ENCODE measurements around the gene C19orf18. TPM values are rescaled to one million over a fixed set of nuclear protein-coding genes. Genes with fewer than 3 reads are reported as not detected.

Gene C19orf18
- total RNA-seq, 1 donor from 2014 or later, result not detected

DNA sequence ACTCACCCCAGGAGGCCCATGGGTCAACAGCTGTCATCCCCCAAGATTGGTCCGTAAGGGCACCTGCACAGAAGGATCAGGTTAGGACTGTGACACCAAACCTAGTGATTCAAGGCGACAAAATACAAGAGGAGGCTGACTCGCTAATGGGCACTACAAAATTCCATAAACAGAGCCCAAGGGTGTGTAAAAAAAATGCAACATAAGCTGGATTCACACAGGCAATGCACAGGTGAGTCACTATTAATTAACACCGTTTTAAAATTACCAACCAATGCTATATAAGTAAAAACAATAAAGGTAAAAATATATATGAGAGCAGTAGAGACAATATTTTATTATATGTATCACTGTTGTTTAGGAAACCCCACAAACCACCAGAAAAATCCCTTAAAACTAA lies 26.3 kb upstream of the C19orf18 start:
- no peak overlapping the region for H3K4me3 ChIP-seq (ENCODE audit: low read depth, low read length)
- no peak for DNase-seq (ENCODE audit: low read depth)
- no peak for TF ChIP-seq CTCF (conservative IDR thresholded peaks at IDR 0.05; ENCODE audit: low read depth, low read length)

GRCh38 chr19:57992841-57993240 lies 18.5 kb upstream of the C19orf18 start:
- DNase-seq (ENCODE audit: low read depth), result no peak
- no peak for TF ChIP-seq CTCF (conservative IDR thresholded peaks at IDR 0.05; ENCODE audit: low read depth, low read length)
- H3K4me3 ChIP-seq (ENCODE audit: low read depth, low read length), result no peak overlapping the region

GRCh38 chr19:57978586-57979289 lies 4.4 kb upstream of the C19orf18 start:
- no peak for TF ChIP-seq CTCF (conservative IDR thresholded peaks at IDR 0.05; ENCODE audit: low read depth, low read length)
- no peak overlapping the region for H3K4me3 ChIP-seq (ENCODE audit: low read depth, low read length)
- DNase-seq (ENCODE audit: low read depth), result no peak

GRCh38 chr19:57964761-57965160 lies 9.6 kb downstream of the C19orf18 start:
- no peak overlapping the region for H3K4me3 ChIP-seq (ENCODE audit: low read depth, low read length)
- no peak for TF ChIP-seq CTCF (conservative IDR thresholded peaks at IDR 0.05; ENCODE audit: low read depth, low read length)
- DNase-seq (ENCODE audit: low read depth), result no peak

- TF ChIP-seq CTCF (conservative IDR thresholded peaks at IDR 0.05; ENCODE audit: low read depth, low read length), result no peak
- no peak for DNase-seq (ENCODE audit: low read depth)
Measured at GRCh38 chr19:57961785-57962184, 12.5 kb downstream of the C19orf18 start.

GRCh38 chr19:57954996-57955395 lies 19.3 kb downstream of the C19orf18 start:
- no peak for DNase-seq (ENCODE audit: low read depth)
- no peak for TF ChIP-seq CTCF (conservative IDR thresholded peaks at IDR 0.05; ENCODE audit: low read depth, low read length)
- no peak overlapping the region for H3K4me3 ChIP-seq (ENCODE audit: low read depth, low read length)

More at GRCh38 chr19:57961785-57962184, 12.5 kb downstream of the C19orf18 start:
- H3K4me3 ChIP-seq (ENCODE audit: low read depth, low read length), result no peak overlapping the region

DNA sequence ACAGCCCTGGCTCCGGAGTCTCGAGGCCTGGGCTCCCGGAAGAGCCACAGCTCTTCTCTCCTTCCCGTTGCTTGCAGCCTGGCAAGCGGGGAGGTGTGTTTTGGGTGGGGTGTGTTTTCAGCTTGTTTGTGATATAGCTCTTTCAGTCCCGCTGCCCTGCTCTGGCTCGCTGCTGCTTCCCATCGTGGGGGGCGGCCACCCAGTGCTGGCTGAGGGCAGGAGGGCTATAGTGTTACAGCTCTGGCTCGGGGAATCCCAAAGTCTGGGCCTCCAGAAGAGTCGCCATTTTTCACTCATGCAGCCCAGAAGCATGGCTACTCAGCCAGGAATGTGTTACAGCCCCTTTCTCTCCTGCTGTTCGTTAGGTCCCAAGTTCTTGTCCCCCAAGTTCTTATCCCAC lies 24.6 kb downstream of the C19orf18 start:
- TF ChIP-seq CTCF (conservative IDR thresholded peaks at IDR 0.05; ENCODE audit: low read depth, low read length), result no peak
- no peak for DNase-seq (ENCODE audit: low read depth)
- no peak overlapping the region for H3K4me3 ChIP-seq (ENCODE audit: low read depth, low read length)

Data from epithelial cell of proximal tubule (primary cell).